T-cell (primary cell): ENCODE results near the gene EVC. TPM values are rescaled to one million over a fixed set of nuclear protein-coding genes. Genes with fewer than 3 reads are reported as not detected.

ENCODE experiments used
- ATAC-seq, 4 experiments: fragments of 200-7000 bp in 3 of 4; fragments of 150-1000 bp in 1 of 4; cut with Tn5 transposase; replicated peaks in 1 of 4; 1 replicate in 3 of 4; 2 replicates in 1 of 4; pipeline ENCODE4 v1.10.0; 2021; ENCODE audit warnings: moderate library complexity in 3 of 4, mild to moderate bottlenecking in 2 of 4, moderate number of reproducible peaks in 1 of 4
- CTCF ChIA-PET, 2 donors: fragments of 300-600 bp; sonication (Branson Sonifier 250); formaldehyde crosslinking; loops; one replicate each; lab custom pipeline; 2022; ENCODE audit warnings: antibody characterized with exemption in 2 of 2; lab: Charles Lee
- POLR2A ChIA-PET, 2 donors: fragments of 300-600 bp; sonication (Branson Sonifier 250); formaldehyde crosslinking; loops; one replicate each; lab custom pipeline; 2022; ENCODE audit warnings: antibody characterized with exemption in 2 of 2; lab: Charles Lee
- DNase-seq, 35 experiments: peaks; one replicate each; pipeline versions ENCODE4 v3.0.0 to v3.0.0-alpha.2; 2013 to 2023
- H3K27ac ChIP-seq: one replicate; pipeline ENCODE4 v1.5.1; 2013; ENCODE audit warnings: low read length
- H3K27me3 ChIP-seq, 2 experiments: replicated peaks in 1 of 2; 1 replicate in 1 of 2; 2 replicates in 1 of 2; pipeline versions ENCODE4 v1.6.1 to v1.7.0; 2013; ENCODE audit warnings: low read length in 1 of 2, mixed read lengths in 1 of 2; ENCODE audit not compliant: control insufficient read depth in 2 of 2, insufficient read depth in 2 of 2; ENCODE audit errors: extremely low read depth in 1 of 2
- H3K36me3 ChIP-seq, 2 donors: 1 replicate in 1 of 2; 2 replicates in 1 of 2; pipeline versions ENCODE4 v1.6.1 to v1.7.0; 2013; ENCODE audit warnings: low read length in 1 of 2; ENCODE audit not compliant: control insufficient read depth in 2 of 2, insufficient read depth in 1 of 2; ENCODE audit errors: extremely low read depth in 1 of 2
- H3K4me1 ChIP-seq, 2 experiments: 1 replicate in 1 of 2; 2 replicates in 1 of 2; pipeline versions ENCODE4 v1.6.1 to v1.7.0; 2013; ENCODE audit warnings: low read length in 2 of 2, mixed read lengths in 1 of 2; ENCODE audit not compliant: insufficient read depth in 2 of 2, control insufficient read depth in 1 of 2; ENCODE audit errors: extremely low read depth in 1 of 2
- H3K4me3 ChIP-seq, 2 donors: 1 replicate in 1 of 2; 2 replicates in 1 of 2; pipeline versions ENCODE4 v1.5.1 to v1.7.0; 2013; ENCODE audit warnings: mild to moderate bottlenecking in 2 of 2, low read length in 1 of 2, moderate library complexity in 1 of 2; ENCODE audit not compliant: control insufficient read depth in 1 of 2; ENCODE audit errors: extremely low read depth in 1 of 2
- H3K9me3 ChIP-seq: 2 replicates; pipeline ENCODE4 v1.7.0; 2013
- H3K27ac Mint-ChIP-seq, 2 donors: one replicate each; pipeline ENCODE4 v1.8.0; 2020 to 2021; ENCODE audit warnings: mild to moderate bottlenecking in 2 of 2, mixed read lengths in 2 of 2
- H3K27me3 Mint-ChIP-seq, 2 donors: one replicate each; pipeline ENCODE4 v1.8.0; 2021 to 2022; ENCODE audit warnings: mixed read lengths in 2 of 2
- H3K36me3 Mint-ChIP-seq: one replicate; pipeline ENCODE4 v1.8.0; 2021; ENCODE audit warnings: mixed read lengths
- H3K4me1 Mint-ChIP-seq, 3 donors: one replicate each; pipeline ENCODE4 v1.8.0; 2020 to 2022; ENCODE audit warnings: mixed read lengths in 3 of 3, mild to moderate bottlenecking in 1 of 3
- H3K4me3 Mint-ChIP-seq, 3 donors: one replicate each; pipeline ENCODE4 v1.8.0; 2020 to 2022; ENCODE audit warnings: mild to moderate bottlenecking in 3 of 3, mixed read lengths in 3 of 3, moderate library complexity in 3 of 3
- H3K9me3 Mint-ChIP-seq, 3 donors: one replicate each; pipeline ENCODE4 v1.8.0; 2020 to 2022; ENCODE audit warnings: mixed read lengths in 3 of 3
- WGBS: methylation state at CpG from one replicate; pipeline ENCODE4 v1.1.5; 2013; ENCODE audit warnings: missing lambda C conversion rate; ENCODE audit not compliant: insufficient coverage; 5-methylcytosine and 5-hydroxymethylcytosine counted together
- total RNA-seq, 35 experiments: library from RNA in 6 of 35; stranded (reverse) in 6 of 35; fragments of 120-200 nt in 1 of 35; gene quantifications; one replicate each; pipeline versions ENCODE4 v1.2.1 to v1.2.4 and lab custom pipeline; 2013 to 2026

Gene EVC
- total RNA-seq, 5 donors from 2014 or later (not counting 1 experiment from before 2014, with no cell fraction given) = 0.40 to 3.6 (median 1.6) TPM

GRCh38 chr4:5732158-5732557 is 21.2 kb downstream of the EVC start:
- peaks cover 0 to 9% of the 10 kb centered on the region in 2 experiments for H3K27me3 ChIP-seq
- DNase-seq (no peak), ATAC-seq (no peak)
- no peak overlapping the region for H3K27ac Mint-ChIP-seq
- peaks cover 0 to 6% (median 0%) of the 10 kb centered on the region in 3 donors for H3K9me3 Mint-ChIP-seq
- H3K27ac ChIP-seq = no peak overlapping the region
- H3K4me3 ChIP-seq = no peak overlapping the region
- H3K36me3 Mint-ChIP-seq = no peaks in the 10 kb centered on the region
- H3K27me3 Mint-ChIP-seq = peaks cover 0 to 5% of the 10 kb centered on the region in 2 donors
- no peak overlapping the region for H3K4me3 Mint-ChIP-seq
- H3K4me1 ChIP-seq = no peaks in the 10 kb centered on the region
- POLR2A ChIA-PET = no interaction called here
- no peaks in the 10 kb centered on the region for H3K9me3 ChIP-seq
- WGBS = 86% methylated on average over 10 of the region's 10 CpGs
- no peaks in the 10 kb centered on the region for H3K36me3 ChIP-seq
- CTCF ChIA-PET = no interaction called here
- no peaks in the 10 kb centered on the region for H3K4me1 Mint-ChIP-seq

DNA sequence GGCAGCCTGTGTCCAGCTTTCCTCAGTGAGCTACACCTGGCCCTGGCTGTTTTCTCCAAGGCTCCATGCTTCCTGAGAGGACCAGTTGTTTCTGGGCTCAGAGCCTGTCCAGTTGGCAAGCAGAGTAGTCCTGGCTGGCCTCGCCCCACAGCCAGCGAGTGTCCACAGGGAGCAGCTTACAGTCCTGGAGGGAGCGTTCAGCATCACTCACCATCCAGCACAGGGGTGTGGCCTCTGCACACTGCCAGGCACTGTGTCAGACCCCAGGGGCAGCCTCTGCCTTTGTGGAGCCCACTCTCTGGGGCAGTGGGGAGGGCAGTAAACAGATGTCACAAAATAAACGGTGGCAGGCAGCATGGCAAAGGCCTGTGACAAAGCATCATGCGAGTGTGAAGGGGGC is 23.9 kb downstream of the EVC start:
- CTCF ChIA-PET = no interaction called here
- Histone ChIP-seq H3K27ac (no peak overlapping the region), H3K4me3 (no peak overlapping the region), H3K4me1 (no peaks in the 10 kb centered on the region), H3K36me3 (no peaks in the 10 kb centered on the region), H3K9me3 (no peaks in the 10 kb centered on the region), H3K27me3 (peaks cover 0 to 7% of the 10 kb centered on the region in 2 experiments)
- no peak overlapping the region for H3K27ac Mint-ChIP-seq
- H3K27me3 Mint-ChIP-seq = peaks cover 0 to 8% of the 10 kb centered on the region in 2 donors
- 93% methylated on average over 3 of the region's 5 CpGs for WGBS
- H3K4me1 Mint-ChIP-seq = no peaks in the 10 kb centered on the region
- DNase-seq = no peak
- H3K36me3 Mint-ChIP-seq = no peaks in the 10 kb centered on the region
- POLR2A ChIA-PET = no interaction called here
- H3K4me3 Mint-ChIP-seq = no peak overlapping the region
- no peak for ATAC-seq
- no peaks in the 10 kb centered on the region for H3K9me3 Mint-ChIP-seq

DNA sequence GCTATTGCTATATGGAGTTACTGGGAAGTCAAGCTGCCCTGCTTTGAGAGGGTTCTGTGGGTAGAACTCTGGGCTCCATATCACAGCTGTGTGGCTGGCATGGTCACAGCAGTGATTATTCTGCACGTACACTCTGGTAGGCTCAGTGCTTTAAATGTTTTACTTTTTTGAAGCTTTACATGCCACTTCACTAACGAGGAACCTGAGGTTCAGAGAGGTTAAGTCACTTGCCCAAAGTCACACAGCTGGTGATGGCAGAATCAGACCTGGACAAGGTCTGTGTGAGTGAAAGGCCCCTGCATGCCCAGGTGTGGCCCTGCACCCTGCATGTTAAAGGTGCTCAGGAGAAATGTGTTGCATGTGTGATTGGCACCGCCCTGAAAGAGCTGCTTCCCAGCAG is 24.5 kb downstream of the EVC start:
- no peak for ATAC-seq
- DNase-seq = no peak
- H3K36me3 ChIP-seq = no peaks in the 10 kb centered on the region
- Mint-ChIP-seq H3K9me3 (no peaks in the 10 kb centered on the region), H3K36me3 (no peaks in the 10 kb centered on the region), H3K27ac (no peak overlapping the region), H3K4me3 (no peak overlapping the region), H3K4me1 (no peaks in the 10 kb centered on the region), H3K27me3 (peaks cover 0 to 8% of the 10 kb centered on the region in 2 donors)
- H3K27me3 ChIP-seq = peaks cover 0 to 7% of the 10 kb centered on the region in 2 experiments
- POLR2A ChIA-PET = no interaction called here
- CTCF ChIA-PET = no interaction called here
- WGBS = 95% methylated on average over 3 of the region's 3 CpGs
- H3K9me3 ChIP-seq = no peaks in the 10 kb centered on the region
- H3K4me3 ChIP-seq = no peak overlapping the region
- H3K27ac ChIP-seq = no peak overlapping the region
- H3K4me1 ChIP-seq = no peaks in the 10 kb centered on the region

DNA sequence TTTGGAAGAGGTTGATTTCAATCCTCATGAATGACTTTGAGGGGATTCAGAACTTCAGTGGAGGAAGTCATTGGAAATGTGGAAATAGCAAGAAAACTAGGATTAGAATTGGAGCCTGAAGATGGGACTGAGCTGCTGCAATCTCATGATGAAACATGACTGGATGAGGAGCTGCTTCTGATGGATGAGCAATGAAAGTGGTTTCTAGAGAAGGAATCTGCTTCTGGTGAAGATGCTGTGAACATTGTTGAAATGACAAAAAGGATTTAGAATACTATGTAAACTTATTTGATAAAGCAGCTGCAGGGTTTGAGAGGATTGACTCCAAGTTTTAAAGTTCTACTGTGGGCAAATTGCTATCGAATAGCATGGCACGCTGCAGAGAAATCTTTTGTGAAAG is 27.1 kb downstream of the EVC start:
- no peaks in the 10 kb centered on the region for H3K27me3 ChIP-seq
- H3K4me3 Mint-ChIP-seq = no peak overlapping the region
- ATAC-seq (no peak), DNase-seq (no peak)
- H3K36me3 ChIP-seq = no peaks in the 10 kb centered on the region
- no peak overlapping the region for H3K27ac ChIP-seq
- no peaks in the 10 kb centered on the region for H3K9me3 ChIP-seq
- H3K4me1 ChIP-seq = no peaks in the 10 kb centered on the region
- no peak overlapping the region for H3K4me3 ChIP-seq
- no peaks in the 10 kb centered on the region for H3K9me3 Mint-ChIP-seq
- POLR2A ChIA-PET = no interaction called here
- H3K4me1 Mint-ChIP-seq = no peaks in the 10 kb centered on the region
- no peak overlapping the region for H3K27ac Mint-ChIP-seq
- no peaks in the 10 kb centered on the region for H3K36me3 Mint-ChIP-seq
- WGBS = 93% methylated on average over 2 of the region's 2 CpGs
- CTCF ChIA-PET = interaction anchor here in 1 of 2 donors (0.6 kb wide), 1 partner anchor 122 kb away, joined by 3 read pairs; no protein-coding TSS in a partner anchor
- H3K27me3 Mint-ChIP-seq = peaks cover 0 to 8% of the 10 kb centered on the region in 2 donors

- ATAC-seq = no peak
- Mint-ChIP-seq H3K4me3 (no peak overlapping the region), H3K27me3 (peaks cover 0 to 3% of the 10 kb centered on the region in 2 donors), H3K36me3 (no peaks in the 10 kb centered on the region), H3K4me1 (no peaks in the 10 kb centered on the region), H3K9me3 (no peaks in the 10 kb centered on the region), H3K27ac (no peak overlapping the region)
- Histone ChIP-seq H3K9me3 (no peaks in the 10 kb centered on the region), H3K27me3 (no peaks in the 10 kb centered on the region), H3K4me1 (no peaks in the 10 kb centered on the region), H3K36me3 (no peaks in the 10 kb centered on the region), H3K4me3 (no peak overlapping the region), H3K27ac (no peak overlapping the region)
- CTCF ChIA-PET = no interaction called here
- POLR2A ChIA-PET = no interaction called here
- WGBS = no CpG with 5 or more reads among the region's 2 CpGs
- DNase-seq = no peak
Measured at GRCh38 chr4:5742388-5742787, 31.4 kb downstream of the EVC start.

- H3K27me3 ChIP-seq = no peaks in the 10 kb centered on the region
- ChIA-PET POLR2A (no interaction called here), CTCF (no interaction called here)
- no peaks in the 10 kb centered on the region for H3K9me3 ChIP-seq
- H3K4me3 ChIP-seq = no peak overlapping the region
- H3K27me3 Mint-ChIP-seq = no peaks in the 10 kb centered on the region
- ATAC-seq (no peak), DNase-seq (no peak)
- no peak overlapping the region for H3K27ac ChIP-seq
- 57% methylated on average over 1 of the region's 2 CpGs for WGBS
- no peak overlapping the region for H3K27ac Mint-ChIP-seq
- H3K4me1 ChIP-seq = no peaks in the 10 kb centered on the region
- no peaks in the 10 kb centered on the region for H3K36me3 Mint-ChIP-seq
- H3K36me3 ChIP-seq = no peaks in the 10 kb centered on the region
- H3K4me3 Mint-ChIP-seq = no peak overlapping the region
- H3K4me1 Mint-ChIP-seq = no peaks in the 10 kb centered on the region
- no peaks in the 10 kb centered on the region for H3K9me3 Mint-ChIP-seq
Measured at GRCh38 chr4:5742968-5743367, 32.0 kb downstream of the EVC start.

DNA sequence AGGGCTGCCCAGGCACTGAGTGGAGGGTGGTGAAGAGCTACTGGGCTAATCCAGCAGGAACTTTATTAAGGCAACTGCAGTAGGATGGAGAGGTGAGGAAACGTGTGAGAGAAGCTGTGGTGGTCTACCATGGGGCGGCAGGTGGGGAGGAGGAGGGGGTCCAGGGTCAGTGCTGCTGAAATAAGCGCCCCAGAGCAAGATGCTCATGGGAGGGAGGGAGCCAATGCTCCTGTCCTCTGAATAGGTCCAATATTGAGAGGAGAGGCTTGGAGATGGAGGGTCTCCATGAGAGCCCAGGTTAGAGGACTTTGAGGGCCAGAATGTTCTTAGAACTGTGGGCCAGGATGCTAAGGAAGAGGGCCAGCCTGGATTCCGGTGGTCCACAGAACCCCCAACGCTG is 35.2 kb downstream of the EVC start:
- H3K4me1 ChIP-seq = no peaks in the 10 kb centered on the region
- H3K27me3 ChIP-seq = peaks cover 0 to 3% of the 10 kb centered on the region in 2 experiments
- H3K9me3 ChIP-seq = no peaks in the 10 kb centered on the region
- Mint-ChIP-seq H3K4me1 (no peaks in the 10 kb centered on the region), H3K9me3 (no peaks in the 10 kb centered on the region), H3K4me3 (no peak overlapping the region), H3K27me3 (no peaks in the 10 kb centered on the region), H3K36me3 (no peaks in the 10 kb centered on the region), H3K27ac (no peak overlapping the region)
- no peaks in the 10 kb centered on the region for H3K36me3 ChIP-seq
- no peak for DNase-seq
- ChIA-PET POLR2A (no interaction called here), CTCF (no interaction called here)
- H3K4me3 ChIP-seq = no peak overlapping the region
- 65% methylated on average over 5 of the region's 5 CpGs for WGBS
- no peak overlapping the region for H3K27ac ChIP-seq
- ATAC-seq = no peak
